Activated CD4-positive, CD25-positive, alpha-beta regulatory T cell treated with anti-CD3 and anti-CD28 coated beads, Interleukin-2, amount 50 U/mL, for 16 hours (primary cell): ENCODE results near the gene AKT2.

ENCODE experiments used
- DNase-seq: peaks from one replicate; pipeline ENCODE4 v3.0.0-alpha.2; 2020; ENCODE audit warnings: low read depth, low spot score

AKT2 gene

GRCh38 chr19:40253611-40254092, 31.5 kb downstream of the AKT2 start:
- no peak for DNase-seq

GRCh38 chr19:40252395-40252794, 32.8 kb downstream of the AKT2 start:
- DNase-seq = no peak

- no peak for DNase-seq
These were observed 33.2 kb downstream of the AKT2 start for GRCh38 chr19:40251991-40252390.

GRCh38 chr19:40251244-40251643, 33.9 kb downstream of the AKT2 start:
- no peak for DNase-seq

- DNase-seq = no peak
These were observed 35.4 kb downstream of the AKT2 start for GRCh38 chr19:40249781-40250180.

GRCh38 chr19:40249201-40249600, 35.9 kb downstream of the AKT2 start:
- no peak for DNase-seq

GRCh38 chr19:40247735-40248262, 37.3 kb downstream of the AKT2 start:
- DNase-seq = no peak

GRCh38 chr19:40247178-40247577, 38.0 kb downstream of the AKT2 start:
- DNase-seq = no peak

GRCh38 chr19:40246292-40247073, 38.7 kb downstream of the AKT2 start:
- no peak for DNase-seq

GRCh38 chr19:40245506-40246128, 39.5 kb downstream of the AKT2 start:
- no peak for DNase-seq

- no peak for DNase-seq
These were observed 40.4 kb downstream of the AKT2 start for GRCh38 chr19:40244579-40245317.

- DNase-seq = no peak
These were observed 42.0 kb downstream of the AKT2 start for GRCh38 chr19:40243181-40243580.

GRCh38 chr19:40242480-40242879, 42.7 kb downstream of the AKT2 start:
- no peak for DNase-seq

GRCh38 chr19:40241809-40242384, 43.2 kb downstream of the AKT2 start:
- DNase-seq = no peak

GRCh38 chr19:40241125-40241808, 43.9 kb downstream of the AKT2 start:
- no peak for DNase-seq

- no peak for DNase-seq
These were observed 44.8 kb downstream of the AKT2 start for GRCh38 chr19:40240332-40240731.

- DNase-seq = no peak
These were observed 45.5 kb downstream of the AKT2 start for GRCh38 chr19:40239415-40240226.

GRCh38 chr19:40238775-40239174, 46.4 kb downstream of the AKT2 start:
- no peak for DNase-seq

GRCh38 chr19:40237791-40238190, 47.4 kb downstream of the AKT2 start:
- no peak for DNase-seq

GRCh38 chr19:40236366-40236765, 48.8 kb downstream of the AKT2 start:
- DNase-seq = no peak

- DNase-seq = no peak
These were observed 49.2 kb downstream of the AKT2 start for GRCh38 chr19:40236026-40236355.
